T-cell (primary cell): ENCODE measurements around the gene FILIP1L. TPM values are rescaled to one million over a fixed set of nuclear protein-coding genes. Genes with fewer than 3 reads are reported as not detected.

Experiments
- ATAC-seq, 4 experiments: fragments of 200-7000 bp in 3 of 4; fragments of 150-1000 bp in 1 of 4; cut with Tn5 transposase; replicated peaks in 1 of 4; 1 replicate in 3 of 4; 2 replicates in 1 of 4; pipeline ENCODE4 v1.10.0; 2021; ENCODE audit warnings: moderate library complexity in 3 of 4, mild to moderate bottlenecking in 2 of 4, moderate number of reproducible peaks in 1 of 4
- CTCF ChIA-PET, 2 donors: fragments of 300-600 bp; sonication (Branson Sonifier 250); formaldehyde crosslinking; loops; one replicate each; lab custom pipeline; 2022; ENCODE audit warnings: antibody characterized with exemption in 2 of 2; lab: Charles Lee
- POLR2A ChIA-PET, 2 donors: fragments of 300-600 bp; sonication (Branson Sonifier 250); formaldehyde crosslinking; loops; one replicate each; lab custom pipeline; 2022; ENCODE audit warnings: antibody characterized with exemption in 2 of 2; lab: Charles Lee
- DNase-seq, 35 experiments: peaks; one replicate each; pipeline versions ENCODE4 v3.0.0 to v3.0.0-alpha.2; 2013 to 2023
- H3K27ac ChIP-seq: one replicate; pipeline ENCODE4 v1.5.1; 2013; ENCODE audit warnings: low read length
- H3K27me3 ChIP-seq, 2 experiments: replicated peaks in 1 of 2; 1 replicate in 1 of 2; 2 replicates in 1 of 2; pipeline versions ENCODE4 v1.6.1 to v1.7.0; 2013; ENCODE audit warnings: low read length in 1 of 2, mixed read lengths in 1 of 2; ENCODE audit not compliant: control insufficient read depth in 2 of 2, insufficient read depth in 2 of 2; ENCODE audit errors: extremely low read depth in 1 of 2
- H3K36me3 ChIP-seq, 2 donors: 1 replicate in 1 of 2; 2 replicates in 1 of 2; pipeline versions ENCODE4 v1.6.1 to v1.7.0; 2013; ENCODE audit warnings: low read length in 1 of 2; ENCODE audit not compliant: control insufficient read depth in 2 of 2, insufficient read depth in 1 of 2; ENCODE audit errors: extremely low read depth in 1 of 2
- H3K4me1 ChIP-seq, 2 experiments: 1 replicate in 1 of 2; 2 replicates in 1 of 2; pipeline versions ENCODE4 v1.6.1 to v1.7.0; 2013; ENCODE audit warnings: low read length in 2 of 2, mixed read lengths in 1 of 2; ENCODE audit not compliant: insufficient read depth in 2 of 2, control insufficient read depth in 1 of 2; ENCODE audit errors: extremely low read depth in 1 of 2
- H3K4me3 ChIP-seq, 2 donors: 1 replicate in 1 of 2; 2 replicates in 1 of 2; pipeline versions ENCODE4 v1.5.1 to v1.7.0; 2013; ENCODE audit warnings: mild to moderate bottlenecking in 2 of 2, low read length in 1 of 2, moderate library complexity in 1 of 2; ENCODE audit not compliant: control insufficient read depth in 1 of 2; ENCODE audit errors: extremely low read depth in 1 of 2
- H3K9me3 ChIP-seq: 2 replicates; pipeline ENCODE4 v1.7.0; 2013
- H3K27ac Mint-ChIP-seq, 2 donors: one replicate each; pipeline ENCODE4 v1.8.0; 2020 to 2021; ENCODE audit warnings: mild to moderate bottlenecking in 2 of 2, mixed read lengths in 2 of 2
- H3K27me3 Mint-ChIP-seq, 2 donors: one replicate each; pipeline ENCODE4 v1.8.0; 2021 to 2022; ENCODE audit warnings: mixed read lengths in 2 of 2
- H3K36me3 Mint-ChIP-seq: one replicate; pipeline ENCODE4 v1.8.0; 2021; ENCODE audit warnings: mixed read lengths
- H3K4me1 Mint-ChIP-seq, 3 donors: one replicate each; pipeline ENCODE4 v1.8.0; 2020 to 2022; ENCODE audit warnings: mixed read lengths in 3 of 3, mild to moderate bottlenecking in 1 of 3
- H3K4me3 Mint-ChIP-seq, 3 donors: one replicate each; pipeline ENCODE4 v1.8.0; 2020 to 2022; ENCODE audit warnings: mild to moderate bottlenecking in 3 of 3, mixed read lengths in 3 of 3, moderate library complexity in 3 of 3
- H3K9me3 Mint-ChIP-seq, 3 donors: one replicate each; pipeline ENCODE4 v1.8.0; 2020 to 2022; ENCODE audit warnings: mixed read lengths in 3 of 3
- WGBS: methylation state at CpG from one replicate; pipeline ENCODE4 v1.1.5; 2013; ENCODE audit warnings: missing lambda C conversion rate; ENCODE audit not compliant: insufficient coverage; 5-methylcytosine and 5-hydroxymethylcytosine counted together
- total RNA-seq, 35 experiments: library from RNA in 6 of 35; stranded (reverse) in 6 of 35; fragments of 120-200 nt in 1 of 35; gene quantifications; one replicate each; pipeline versions ENCODE4 v1.2.1 to v1.2.4 and lab custom pipeline; 2013 to 2026

The FILIP1L gene
- total RNA-seq, 5 donors from 2014 or later (not counting 1 experiment from before 2014, with no cell fraction given): 0.10 to 0.38 (median 0.27) TPM; not detected in 1

GRCh38 chr3:100030346-100030745 lies 84.0 kb downstream of the FILIP1L start:
- H3K4me1 Mint-ChIP-seq: no peaks in the 10 kb centered on the region
- no peaks in the 10 kb centered on the region for H3K9me3 ChIP-seq
- H3K27me3 Mint-ChIP-seq: no peaks in the 10 kb centered on the region
- no peak for ATAC-seq
- DNase-seq: no peak
- H3K4me3 Mint-ChIP-seq: no peak overlapping the region
- H3K27me3 ChIP-seq: no peaks in the 10 kb centered on the region
- peaks cover 14% of the 10 kb centered on the region for H3K36me3 Mint-ChIP-seq
- ChIA-PET CTCF (no interaction called here), POLR2A (interaction anchor here in 1 of 2 donors (0.6 kb wide), 1 partner anchor 1625 kb away, joined by 3 read pairs; no protein-coding TSS in a partner anchor)
- no peaks in the 10 kb centered on the region for H3K4me1 ChIP-seq
- WGBS: no CpG with 5 or more reads among the region's 3 CpGs
- H3K36me3 ChIP-seq: no peaks in the 10 kb centered on the region
- H3K4me3 ChIP-seq: no peak overlapping the region
- H3K9me3 Mint-ChIP-seq: no peaks in the 10 kb centered on the region
- no peak overlapping the region for H3K27ac Mint-ChIP-seq
- no peak overlapping the region for H3K27ac ChIP-seq

- Mint-ChIP-seq H3K36me3 (peaks cover 14% of the 10 kb centered on the region), H3K4me3 (no peak overlapping the region), H3K27me3 (no peaks in the 10 kb centered on the region), H3K9me3 (no peaks in the 10 kb centered on the region), H3K4me1 (no peaks in the 10 kb centered on the region), H3K27ac (no peak overlapping the region)
- no peaks in the 10 kb centered on the region for H3K9me3 ChIP-seq
- CTCF ChIA-PET: no interaction called here
- DNase-seq (no peak), ATAC-seq (no peak)
- H3K27me3 ChIP-seq: no peaks in the 10 kb centered on the region
- no peak overlapping the region for H3K4me3 ChIP-seq
- H3K27ac ChIP-seq: no peak overlapping the region
- WGBS: no CpG with 5 or more reads among the region's 2 CpGs
- POLR2A ChIA-PET: interaction anchor here in 1 of 2 donors (0.6 kb wide), 1 partner anchor 1626 kb away, joined by 3 read pairs; no protein-coding TSS in a partner anchor
- no peaks in the 10 kb centered on the region for H3K36me3 ChIP-seq
- H3K4me1 ChIP-seq: no peaks in the 10 kb centered on the region
Measured at GRCh38 chr3:100029689-100030088, 84.6 kb downstream of the FILIP1L start.

GRCh38 chr3:100029052-100029451 lies 85.2 kb downstream of the FILIP1L start:
- ChIA-PET POLR2A (no interaction called here), CTCF (no interaction called here)
- no peaks in the 10 kb centered on the region for H3K4me1 Mint-ChIP-seq
- no peak for ATAC-seq
- Histone ChIP-seq H3K9me3 (no peaks in the 10 kb centered on the region), H3K36me3 (no peaks in the 10 kb centered on the region), H3K27ac (no peak overlapping the region), H3K27me3 (no peaks in the 10 kb centered on the region), H3K4me1 (no peaks in the 10 kb centered on the region), H3K4me3 (no peak overlapping the region)
- H3K36me3 Mint-ChIP-seq: peaks cover 17% of the 10 kb centered on the region
- H3K4me3 Mint-ChIP-seq: no peak overlapping the region
- no peaks in the 10 kb centered on the region for H3K27me3 Mint-ChIP-seq
- no peak for DNase-seq
- H3K27ac Mint-ChIP-seq: no peak overlapping the region
- whole genome bisulfite sequencing: no CpG with 5 or more reads among the region's 1 CpG
- H3K9me3 Mint-ChIP-seq: no peaks in the 10 kb centered on the region

- WGBS: no CpG with 5 or more reads among the region's 1 CpG
- CTCF ChIA-PET: no interaction called here
- no peak for DNase-seq
Measured at GRCh38 chr3:100027321-100027720, 87.0 kb downstream of the FILIP1L start.

GRCh38 chr3:100024520-100025303 lies 89.6 kb downstream of the FILIP1L start:
- CTCF ChIA-PET: no interaction called here
- Histone ChIP-seq H3K4me1 (no peaks in the 10 kb centered on the region), H3K27ac (no peak overlapping the region), H3K4me3 (no peak overlapping the region), H3K9me3 (no peaks in the 10 kb centered on the region), H3K36me3 (no peaks in the 10 kb centered on the region), H3K27me3 (no peaks in the 10 kb centered on the region)
- no peaks in the 10 kb centered on the region for H3K9me3 Mint-ChIP-seq
- no peaks in the 10 kb centered on the region for H3K4me1 Mint-ChIP-seq
- no peak for ATAC-seq
- H3K27me3 Mint-ChIP-seq: no peaks in the 10 kb centered on the region
- POLR2A ChIA-PET: no interaction called here
- peaks cover 23% of the 10 kb centered on the region for H3K36me3 Mint-ChIP-seq
- no peak overlapping the region for H3K4me3 Mint-ChIP-seq
- no peak overlapping the region for H3K27ac Mint-ChIP-seq
- no peak for DNase-seq
- 83% methylated on average over 1 of the region's 7 CpGs for WGBS

More at GRCh38 chr3:100027321-100027720, 87.0 kb downstream of the FILIP1L start:
- Mint-ChIP-seq H3K9me3 (no peaks in the 10 kb centered on the region), H3K36me3 (peaks cover 28% of the 10 kb centered on the region), H3K4me1 (no peaks in the 10 kb centered on the region), H3K27ac (no peak overlapping the region), H3K4me3 (no peak overlapping the region), H3K27me3 (no peaks in the 10 kb centered on the region)
- no peak for ATAC-seq
- Histone ChIP-seq H3K27me3 (no peaks in the 10 kb centered on the region), H3K36me3 (no peaks in the 10 kb centered on the region), H3K4me3 (no peak overlapping the region), H3K4me1 (no peaks in the 10 kb centered on the region), H3K9me3 (no peaks in the 10 kb centered on the region), H3K27ac (no peak overlapping the region)
- POLR2A ChIA-PET: no interaction called here

GRCh38 chr3:100023595-100023994 lies 90.7 kb downstream of the FILIP1L start:
- WGBS: no CpG with 5 or more reads among the region's 1 CpG
- Mint-ChIP-seq H3K27me3 (no peaks in the 10 kb centered on the region), H3K9me3 (no peaks in the 10 kb centered on the region), H3K27ac (no peak overlapping the region), H3K36me3 (peaks cover 23% of the 10 kb centered on the region), H3K4me1 (peaks cover 0 to 3% (median 0%) of the 10 kb centered on the region in 3 donors), H3K4me3 (no peak overlapping the region)
- ChIA-PET POLR2A (no interaction called here), CTCF (no interaction called here)
- ATAC-seq: no peak
- Histone ChIP-seq H3K4me3 (no peak overlapping the region), H3K4me1 (no peaks in the 10 kb centered on the region), H3K9me3 (no peaks in the 10 kb centered on the region), H3K27ac (no peak overlapping the region), H3K36me3 (no peaks in the 10 kb centered on the region), H3K27me3 (no peaks in the 10 kb centered on the region)
- no peak for DNase-seq
